Measurements from ENCODE around the gene METRN.

The METRN gene

DNA sequence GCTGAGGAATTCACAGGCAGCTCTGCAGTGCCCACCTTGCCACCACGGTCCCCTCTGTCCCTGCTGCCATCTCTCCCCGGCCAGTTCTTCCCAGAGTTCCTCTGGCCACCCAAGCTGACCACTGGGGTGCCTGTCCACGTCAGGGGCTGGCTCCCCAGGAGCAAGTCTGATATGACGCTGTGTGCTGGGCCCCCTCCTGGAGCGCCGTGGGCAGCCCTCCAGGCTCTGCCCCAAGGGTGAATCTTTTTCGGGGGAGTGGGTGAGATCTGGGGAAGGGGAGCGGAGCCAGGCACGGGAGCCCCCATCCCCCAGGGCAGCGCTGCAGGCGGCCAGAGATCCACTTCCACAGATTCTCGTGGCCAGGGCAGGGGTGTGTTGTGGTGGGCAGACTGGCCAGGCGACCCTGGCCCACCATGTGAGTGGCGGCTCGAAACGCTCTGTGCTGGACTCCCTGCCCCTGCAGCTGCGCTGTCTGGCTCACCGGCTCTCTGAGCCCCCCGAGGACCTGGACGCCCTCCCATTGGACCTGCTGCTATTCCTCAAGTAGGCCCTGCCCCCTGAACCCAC is 49.3 kb downstream of the METRN start:
- TF ChIP-seq, protein P1, sequence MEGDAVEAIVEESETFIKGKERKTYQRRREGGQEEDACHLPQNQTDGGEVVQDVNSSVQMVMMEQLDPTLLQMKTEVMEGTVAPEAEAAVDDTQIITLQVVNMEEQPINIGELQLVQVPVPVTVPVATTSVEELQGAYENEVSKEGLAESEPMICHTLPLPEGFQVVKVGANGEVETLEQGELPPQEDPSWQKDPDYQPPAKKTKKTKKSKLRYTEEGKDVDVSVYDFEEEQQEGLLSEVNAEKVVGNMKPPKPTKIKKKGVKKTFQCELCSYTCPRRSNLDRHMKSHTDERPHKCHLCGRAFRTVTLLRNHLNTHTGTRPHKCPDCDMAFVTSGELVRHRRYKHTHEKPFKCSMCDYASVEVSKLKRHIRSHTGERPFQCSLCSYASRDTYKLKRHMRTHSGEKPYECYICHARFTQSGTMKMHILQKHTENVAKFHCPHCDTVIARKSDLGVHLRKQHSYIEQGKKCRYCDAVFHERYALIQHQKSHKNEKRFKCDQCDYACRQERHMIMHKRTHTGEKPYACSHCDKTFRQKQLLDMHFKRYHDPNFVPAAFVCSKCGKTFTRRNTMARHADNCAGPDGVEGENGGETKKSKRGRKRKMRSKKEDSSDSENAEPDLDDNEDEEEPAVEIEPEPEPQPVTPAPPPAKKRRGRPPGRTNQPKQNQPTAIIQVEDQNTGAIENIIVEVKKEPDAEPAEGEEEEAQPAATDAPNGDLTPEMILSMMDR (IDR thresholded peaks at IDR 0.05): no peak

GRCh38 chr16:764848-765487 is 50.0 kb downstream of the METRN start:
- TF ChIP-seq, protein P1 (IDR thresholded peaks at IDR 0.05): no peak

GRCh38 chr16:765488-765865 is 50.6 kb downstream of the METRN start:
- TF ChIP-seq, protein P1 (IDR thresholded peaks at IDR 0.05): no peak

DNA sequence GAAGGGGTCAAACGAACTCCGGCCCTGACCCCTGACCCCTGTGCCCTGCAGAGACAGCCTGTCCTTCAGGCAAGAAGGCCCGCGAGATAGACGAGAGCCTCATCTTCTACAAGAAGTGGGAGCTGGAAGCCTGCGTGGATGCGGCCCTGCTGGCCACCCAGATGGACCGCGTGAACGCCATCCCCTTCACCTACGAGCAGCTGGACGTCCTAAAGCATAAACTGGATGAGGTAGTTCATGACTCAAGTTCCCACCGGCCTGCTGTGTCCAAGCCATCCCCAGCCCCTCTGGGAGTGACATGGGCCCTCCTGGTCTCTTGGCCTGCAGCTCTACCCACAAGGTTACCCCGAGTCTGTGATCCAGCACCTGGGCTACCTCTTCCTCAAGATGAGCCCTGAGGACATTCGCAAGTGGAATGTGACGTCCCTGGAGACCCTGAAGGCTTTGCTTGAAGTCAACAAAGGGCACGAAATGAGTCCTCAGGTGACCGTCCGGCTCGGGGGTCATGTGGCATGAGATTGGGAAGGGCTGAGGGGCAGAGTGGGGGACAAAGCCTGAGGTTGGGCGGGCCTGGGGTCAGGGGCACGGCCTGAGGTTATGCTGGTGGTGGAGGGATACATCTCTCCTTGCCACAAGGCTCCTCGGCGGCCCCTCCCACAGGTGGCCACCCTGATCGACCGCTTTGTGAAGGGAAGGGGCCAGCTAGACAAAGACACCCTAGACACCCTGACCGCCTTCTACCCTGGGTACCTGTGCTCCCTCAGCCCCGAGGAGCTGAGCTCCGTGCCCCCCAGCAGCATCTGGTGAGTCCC is 51.3 kb downstream of the METRN start:
- TF ChIP-seq, protein P1 (IDR thresholded peaks at IDR 0.05): no peak

DNA sequence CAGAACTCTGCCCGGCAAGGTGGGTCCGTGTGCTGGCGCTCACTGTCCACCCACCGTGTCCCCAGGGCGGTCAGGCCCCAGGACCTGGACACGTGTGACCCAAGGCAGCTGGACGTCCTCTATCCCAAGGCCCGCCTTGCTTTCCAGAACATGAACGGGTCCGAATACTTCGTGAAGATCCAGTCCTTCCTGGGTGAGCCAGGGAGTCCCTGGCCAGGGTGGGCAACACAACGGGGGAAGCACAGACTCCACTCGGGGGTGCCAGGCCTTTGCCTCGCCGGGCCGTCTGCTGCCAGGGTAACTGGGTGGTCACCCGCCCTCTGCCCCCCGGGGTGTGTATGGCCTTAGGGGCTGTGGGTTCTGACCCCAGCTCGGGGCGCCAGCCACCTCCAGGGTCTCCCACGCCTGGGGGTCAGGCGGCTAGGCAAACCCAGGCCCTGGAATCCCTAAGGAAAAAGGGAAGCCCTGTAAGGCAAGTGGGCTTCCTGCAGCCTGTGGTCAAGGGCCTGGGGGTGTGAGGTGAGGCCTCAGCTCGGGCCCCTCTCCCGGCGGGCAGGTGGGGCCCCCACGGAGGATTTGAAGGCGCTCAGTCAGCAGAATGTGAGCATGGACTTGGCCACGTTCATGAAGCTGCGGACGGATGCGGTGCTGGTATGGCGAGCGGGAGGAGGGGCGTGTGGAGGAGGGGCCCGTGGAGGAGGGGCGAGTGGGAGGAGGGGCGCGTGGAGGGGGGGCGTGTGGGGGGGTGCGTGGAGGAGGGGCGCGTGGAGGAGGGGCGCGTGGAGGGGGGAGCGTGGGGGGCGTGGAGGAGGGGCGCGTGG is 52.1 kb downstream of the METRN start:
- TF ChIP-seq, protein P1 (IDR thresholded peaks at IDR 0.05): no peak

DNA sequence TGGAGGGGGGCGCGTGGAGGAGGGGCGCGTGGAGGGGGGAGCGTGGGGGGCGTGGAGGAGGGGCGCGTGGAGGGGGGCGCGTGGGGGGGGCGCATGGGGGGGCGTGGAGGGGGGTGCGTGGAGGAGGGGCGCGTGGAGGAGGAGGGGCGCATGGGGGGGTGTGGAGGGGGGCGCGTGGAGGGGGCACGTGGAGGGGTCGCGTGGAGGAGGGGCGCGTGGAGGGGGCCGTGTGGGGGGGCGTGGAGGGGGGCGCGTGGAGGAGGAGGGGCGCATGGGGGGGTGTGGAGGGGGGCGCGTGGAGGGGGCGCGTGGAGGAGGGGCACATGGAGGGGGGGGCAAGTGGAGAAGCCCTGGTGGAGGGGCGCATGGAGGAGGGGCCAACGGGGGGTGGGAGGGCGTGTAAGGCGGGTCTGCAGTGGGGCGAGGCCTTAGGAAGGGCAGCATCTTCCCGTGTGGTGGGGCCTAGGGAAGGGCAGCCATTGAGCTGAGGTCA is 52.9 kb downstream of the METRN start:
- TF ChIP-seq, protein P1 (IDR thresholded peaks at IDR 0.05): no peak

- TF ChIP-seq, protein P1 (IDR thresholded peaks at IDR 0.05): no peak
Measured at GRCh38 chr16:768428-768827, 53.5 kb downstream of the METRN start.

Measured in LNCAP (cell line).